Vagina (tissue), 2 donors: ENCODE data around the gene PDK3.

ENCODE experiments used
- CTCF ChIP-seq, 3 experiments: fragments of 450-650 bp in 2 of 3; fragments of 200-600 bp in 1 of 3; sonication (generic) in 1 of 3; IDR thresholded peaks; one replicate each; pipeline ENCODE4 v1.5.1; 2017 to 2019; ENCODE audit warnings: antibody characterized with exemption in 3 of 3, mild to moderate bottlenecking in 2 of 3, moderate library complexity in 2 of 3
- POLR2A ChIP-seq, 2 donors: fragments of 450-650 bp; IDR thresholded peaks; one replicate each; pipeline ENCODE4 v1.6.1; 2017; ENCODE audit warnings: antibody characterized with exemption in 2 of 2, mild to moderate bottlenecking in 2 of 2, moderate library complexity in 2 of 2
- POLR2AphosphoS5 ChIP-seq, 2 donors: sonication (generic); formaldehyde crosslinking; IDR thresholded peaks; one replicate each; pipeline ENCODE4 v1.9.0; 2017; ENCODE audit warnings: antibody characterized with exemption in 2 of 2, mild to moderate bottlenecking in 2 of 2, low read depth in 1 of 2; ENCODE audit not compliant: insufficient read depth in 1 of 2

GRCh38 chrX:24577091-24577490, 112.0 kb downstream of the PDK3 start:
- TF ChIP-seq POLR2A (IDR thresholded peaks at IDR 0.05) (no peak), CTCF (IDR thresholded peaks at IDR 0.05) (no peak), POLR2AphosphoS5 (IDR thresholded peaks at IDR 0.05; ENCODE audit: insufficient read depth in 1 of 2, low read depth in 1 of 2) (no peak)
